Lower lobe of right lung (tissue), 2 donors: ENCODE data around the gene ZNF121. TPM values are rescaled to one million over a fixed set of nuclear protein-coding genes. Genes with fewer than 3 reads are reported as not detected.

ENCODE experiments used
- ATAC-seq, 2 donors: fragments of 200-7000 bp; cut with Tn5 transposase; one replicate each; pipeline ENCODE4 v1.9.1; 2020 to 2022; ENCODE audit warnings: mild to moderate bottlenecking in 2 of 2, moderate library complexity in 2 of 2
- DNase-seq: peaks from one replicate; pipeline ENCODE4 v3.0.0-alpha.2; 2020
- H3K27ac ChIP-seq: fragments of 200-600 bp; one replicate; pipeline ENCODE4 v1.8.0; 2022
- H3K27me3 ChIP-seq: fragments of 200-600 bp; one replicate; pipeline ENCODE4 v1.8.0; 2022; ENCODE audit warnings: low read depth
- H3K36me3 ChIP-seq: fragments of 200-600 bp; one replicate; pipeline ENCODE4 v1.8.0; 2022; ENCODE audit warnings: mild to moderate bottlenecking
- H3K4me1 ChIP-seq: fragments of 200-600 bp; one replicate; pipeline ENCODE4 v1.8.0; 2022
- H3K4me3 ChIP-seq: fragments of 200-600 bp; one replicate; pipeline ENCODE4 v1.8.0; 2022; ENCODE audit warnings: mild to moderate bottlenecking
- H3K9me3 ChIP-seq: fragments of 200-600 bp; one replicate; pipeline ENCODE4 v1.8.0; 2022
- CTCF ChIP-seq: fragments of 200-600 bp; IDR thresholded peaks from one replicate; pipeline ENCODE4 v1.8.0; 2022; ENCODE audit warnings: antibody characterized with exemption, mild to moderate bottlenecking
- intact Hi-C: fragments of 100-400 bp; cut with DNase I; formaldehyde crosslinking; loops from one replicate; pipeline ENCODE4 v1.11.0; 2022
- total RNA-seq: library from RNA; stranded (reverse); fragmentation: NEBNext Ultra II Directional; extraction: Animal tissue kit (Norgen Biotek cat#: 25700); gene quantifications from one replicate; pipeline ENCODE4 v1.2.1, GENCODE V29; 2021
- donor health status: DM: no; HTN: yes; CAD: no; lungs with severe emphysema.

Gene ZNF121
- total RNA-seq, 1 donor from 2014 or later: 23.2 TPM

GRCh38 chr19:9580728-9581127 is 3.6 kb downstream of the ZNF121 start:
- Histone ChIP-seq H3K27me3 (no peaks in the 10 kb centered on the region), H3K36me3 (peaks cover 5% of the 10 kb centered on the region), H3K4me3 (no peak overlapping the region), H3K4me1 (peaks cover 15% of the 10 kb centered on the region), H3K27ac (no peak overlapping the region), H3K9me3 (peaks cover 50% of the 10 kb centered on the region)
- intact Hi-C loops: no loop called here
- TF ChIP-seq CTCF: no peak
- DNase-seq (no peak), ATAC-seq (no peak)

- H3K9me3 ChIP-seq: peaks cover 100% of the 10 kb centered on the region
- H3K4me1 ChIP-seq: no peaks in the 10 kb centered on the region
- ATAC-seq (no peak), DNase-seq (no peak)
- H3K36me3 ChIP-seq: peaks cover 30% of the 10 kb centered on the region
- intact Hi-C loops: no loop called here
- H3K4me3 ChIP-seq: no peak overlapping the region
- H3K27ac ChIP-seq: no peak overlapping the region
- no peaks in the 10 kb centered on the region for H3K27me3 ChIP-seq
- TF ChIP-seq CTCF: no peak
Observed at GRCh38 chr19:9570255-9570654, 14.0 kb downstream of the ZNF121 start.

- Histone ChIP-seq H3K36me3 (peaks cover 39% of the 10 kb centered on the region), H3K4me1 (no peaks in the 10 kb centered on the region), H3K27ac (no peak overlapping the region), H3K9me3 (peaks cover 100% of the 10 kb centered on the region), H3K4me3 (no peak overlapping the region), H3K27me3 (no peaks in the 10 kb centered on the region)
- TF ChIP-seq CTCF: no peak
- ATAC-seq: no peak
- intact Hi-C loops: no loop called here
- no peak for DNase-seq
Observed at GRCh38 chr19:9566729-9567128, 17.6 kb downstream of the ZNF121 start.

GRCh38 chr19:9565900-9566705 is 18.2 kb downstream of the ZNF121 start:
- Histone ChIP-seq H3K4me3 (no peak overlapping the region), H3K27ac (no peak overlapping the region), H3K4me1 (no peaks in the 10 kb centered on the region), H3K27me3 (no peaks in the 10 kb centered on the region), H3K9me3 (peaks cover 100% of the 10 kb centered on the region), H3K36me3 (peaks cover 42% of the 10 kb centered on the region)
- no peak for TF ChIP-seq CTCF
- DNase-seq: no peak
- ATAC-seq: no peak
- intact Hi-C loops: no loop called here

GRCh38 chr19:9552536-9553274 is 31.6 kb downstream of the ZNF121 start:
- Histone ChIP-seq H3K36me3 (no peaks in the 10 kb centered on the region), H3K4me1 (no peaks in the 10 kb centered on the region), H3K4me3 (no peak overlapping the region), H3K27me3 (no peaks in the 10 kb centered on the region), H3K9me3 (peaks cover 40% of the 10 kb centered on the region), H3K27ac (no peak overlapping the region)
- ATAC-seq (no peak), DNase-seq (no peak)
- no peak for TF ChIP-seq CTCF
- intact Hi-C loops: no loop called here
